Lower lobe of right lung (tissue), 2 donors: ENCODE measurements around the gene TMSB4X. TPM values are rescaled to one million over a fixed set of nuclear protein-coding genes. Genes with fewer than 3 reads are reported as not detected.

Experiments used
- ATAC-seq, 2 donors: fragments of 200-7000 bp; cut with Tn5 transposase; one replicate each; pipeline ENCODE4 v1.9.1; 2020 to 2022; ENCODE audit warnings: mild to moderate bottlenecking in 2 of 2, moderate library complexity in 2 of 2
- DNase-seq: peaks from one replicate; pipeline ENCODE4 v3.0.0-alpha.2; 2020
- H3K27ac ChIP-seq: fragments of 200-600 bp; one replicate; pipeline ENCODE4 v1.8.0; 2022
- H3K27me3 ChIP-seq: fragments of 200-600 bp; one replicate; pipeline ENCODE4 v1.8.0; 2022; ENCODE audit warnings: low read depth
- H3K36me3 ChIP-seq: fragments of 200-600 bp; one replicate; pipeline ENCODE4 v1.8.0; 2022; ENCODE audit warnings: mild to moderate bottlenecking
- H3K4me1 ChIP-seq: fragments of 200-600 bp; one replicate; pipeline ENCODE4 v1.8.0; 2022
- H3K4me3 ChIP-seq: fragments of 200-600 bp; one replicate; pipeline ENCODE4 v1.8.0; 2022; ENCODE audit warnings: mild to moderate bottlenecking
- H3K9me3 ChIP-seq: fragments of 200-600 bp; one replicate; pipeline ENCODE4 v1.8.0; 2022
- intact Hi-C: fragments of 100-400 bp; cut with DNase I; formaldehyde crosslinking; loops from one replicate; pipeline ENCODE4 v1.11.0; 2022
- total RNA-seq: library from RNA; stranded (reverse); fragmentation: NEBNext Ultra II Directional; extraction: Animal tissue kit (Norgen Biotek cat#: 25700); gene quantifications from one replicate; pipeline ENCODE4 v1.2.1, GENCODE V29; 2021
- TF ChIP-seq, protein P1 (sequence below): fragments of 200-600 bp; IDR thresholded peaks from one replicate; pipeline ENCODE4 v1.8.0; 2022; ENCODE audit warnings: antibody characterized with exemption, mild to moderate bottlenecking
- donor health status: DM: no; HTN: yes; CAD: no; lungs with severe emphysema.

The TMSB4X gene
- total RNA-seq, 1 donor from 2014 or later = 4,922 TPM

DNA sequence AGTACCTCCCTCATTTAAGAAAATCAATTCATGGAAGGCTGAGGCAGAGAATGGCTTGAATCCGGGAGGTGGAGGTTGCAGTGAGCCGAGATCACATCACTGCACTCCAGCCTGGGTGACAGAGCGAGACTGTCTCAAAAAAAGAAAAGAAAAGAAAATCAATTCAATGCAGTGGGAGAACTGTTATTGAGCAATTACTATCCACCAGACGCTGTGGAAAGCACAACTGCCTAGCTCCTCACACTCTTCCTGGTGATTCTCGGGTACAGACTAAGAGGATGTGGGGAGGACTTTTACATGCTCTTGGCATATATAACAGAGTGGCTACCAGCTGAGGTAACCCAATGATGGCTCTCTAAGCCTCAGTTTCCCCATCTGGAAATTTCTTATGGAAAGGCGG, 2.7 kb upstream of the TMSB4X start:
- no peaks in the 10 kb centered on the region for H3K9me3 ChIP-seq
- ATAC-seq (no peak), DNase-seq (no peak)
- H3K27ac ChIP-seq = peak overlapping the region; percentile 81
- H3K4me1 ChIP-seq = peaks cover 17% of the 10 kb centered on the region
- TF ChIP-seq, protein P1, sequence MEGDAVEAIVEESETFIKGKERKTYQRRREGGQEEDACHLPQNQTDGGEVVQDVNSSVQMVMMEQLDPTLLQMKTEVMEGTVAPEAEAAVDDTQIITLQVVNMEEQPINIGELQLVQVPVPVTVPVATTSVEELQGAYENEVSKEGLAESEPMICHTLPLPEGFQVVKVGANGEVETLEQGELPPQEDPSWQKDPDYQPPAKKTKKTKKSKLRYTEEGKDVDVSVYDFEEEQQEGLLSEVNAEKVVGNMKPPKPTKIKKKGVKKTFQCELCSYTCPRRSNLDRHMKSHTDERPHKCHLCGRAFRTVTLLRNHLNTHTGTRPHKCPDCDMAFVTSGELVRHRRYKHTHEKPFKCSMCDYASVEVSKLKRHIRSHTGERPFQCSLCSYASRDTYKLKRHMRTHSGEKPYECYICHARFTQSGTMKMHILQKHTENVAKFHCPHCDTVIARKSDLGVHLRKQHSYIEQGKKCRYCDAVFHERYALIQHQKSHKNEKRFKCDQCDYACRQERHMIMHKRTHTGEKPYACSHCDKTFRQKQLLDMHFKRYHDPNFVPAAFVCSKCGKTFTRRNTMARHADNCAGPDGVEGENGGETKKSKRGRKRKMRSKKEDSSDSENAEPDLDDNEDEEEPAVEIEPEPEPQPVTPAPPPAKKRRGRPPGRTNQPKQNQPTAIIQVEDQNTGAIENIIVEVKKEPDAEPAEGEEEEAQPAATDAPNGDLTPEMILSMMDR = no peak
- intact Hi-C loops = no loop called here
- no peaks in the 10 kb centered on the region for H3K27me3 ChIP-seq
- peak overlapping the region; percentile 76 for H3K4me3 ChIP-seq
- H3K36me3 ChIP-seq = peaks cover 3% of the 10 kb centered on the region

DNA sequence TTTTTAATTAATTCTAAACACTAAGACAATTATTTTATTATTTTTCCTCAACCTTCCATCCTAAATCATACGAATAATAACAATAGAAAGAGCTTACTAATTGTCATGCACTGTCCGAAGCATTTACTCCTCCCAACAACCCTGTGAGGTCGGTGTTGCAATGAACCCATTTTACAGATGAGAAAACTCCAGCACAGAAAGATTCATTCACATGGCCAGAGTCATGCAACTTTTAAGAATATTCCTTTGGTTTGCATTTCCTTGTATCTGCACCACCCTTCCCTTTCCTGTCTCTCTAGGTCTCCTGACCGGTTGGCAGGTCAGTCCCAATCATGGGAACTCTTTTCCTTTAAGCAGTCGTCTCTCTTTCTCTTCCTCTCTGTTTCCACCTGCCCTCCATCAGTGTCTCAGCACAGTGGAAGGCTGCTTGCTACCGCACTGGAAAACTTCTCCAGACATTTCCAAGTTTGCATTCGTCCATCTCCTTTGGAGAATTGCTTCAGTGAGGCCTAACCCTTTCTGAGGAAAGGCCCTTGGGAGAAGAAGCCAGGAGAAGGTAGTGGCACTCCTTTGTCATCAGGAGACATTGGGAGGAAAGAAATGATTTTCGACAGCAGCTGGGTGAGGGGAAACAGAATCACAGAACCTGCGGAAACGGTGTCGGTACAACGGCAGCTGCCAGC, 1.9 kb upstream of the TMSB4X start:
- peak overlapping the region; percentile 98 for H3K27ac ChIP-seq
- ATAC-seq (no peak), DNase-seq (no peak)
- H3K4me3 ChIP-seq = peak overlapping the region; percentile 76
- intact Hi-C loops = no loop called here
- no peaks in the 10 kb centered on the region for H3K9me3 ChIP-seq
- TF ChIP-seq, protein P1 = no peak
- H3K36me3 ChIP-seq = peaks cover 6% of the 10 kb centered on the region
- H3K27me3 ChIP-seq = no peaks in the 10 kb centered on the region
- peaks cover 17% of the 10 kb centered on the region for H3K4me1 ChIP-seq

DNA sequence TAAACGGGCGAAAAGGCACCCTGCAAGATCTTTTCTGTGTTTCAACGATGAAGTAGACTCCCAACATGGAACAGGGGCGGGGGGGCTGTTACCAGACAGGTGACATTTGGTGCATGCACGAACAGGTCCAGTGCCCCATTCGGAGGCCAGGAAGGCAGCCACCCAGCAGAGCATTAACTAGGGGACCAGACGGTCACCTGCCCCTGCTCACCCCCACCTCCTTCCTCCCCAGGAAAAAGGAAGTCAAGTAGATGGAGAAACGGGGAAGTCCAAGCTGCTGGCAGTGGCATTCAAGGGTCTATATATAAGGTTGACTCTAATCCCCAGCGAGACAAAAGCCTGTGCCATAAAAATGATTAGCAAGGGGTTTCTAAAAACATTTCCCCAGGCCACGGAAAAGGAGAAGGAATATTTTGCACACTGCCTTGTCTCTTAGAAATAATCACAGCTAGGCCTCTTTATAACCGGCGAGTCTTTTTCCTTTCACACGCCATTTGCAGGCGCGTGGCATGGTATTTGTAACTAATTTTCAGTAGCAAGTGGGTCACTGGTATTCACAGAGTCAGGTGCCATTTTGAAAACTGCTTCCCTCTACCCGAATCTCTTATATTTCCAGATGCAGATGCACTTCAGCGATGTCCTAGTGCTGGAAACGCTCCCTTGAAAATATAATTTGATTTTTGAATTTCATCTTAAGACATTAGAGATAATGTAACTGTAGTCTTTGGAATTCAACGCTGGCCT, 1.2 kb upstream of the TMSB4X start:
- DNase-seq (peak; percentile 58), ATAC-seq (no peak)
- no peaks in the 10 kb centered on the region for H3K27me3 ChIP-seq
- TF ChIP-seq, protein P1 = no peak
- H3K4me3 ChIP-seq = peak overlapping the region; percentile 76
- intact Hi-C loops = no loop called here
- H3K4me1 ChIP-seq = peaks cover 17% of the 10 kb centered on the region
- no peaks in the 10 kb centered on the region for H3K9me3 ChIP-seq
- peaks cover 6% of the 10 kb centered on the region for H3K36me3 ChIP-seq
- peak overlapping the region; percentile 98 for H3K27ac ChIP-seq

DNA sequence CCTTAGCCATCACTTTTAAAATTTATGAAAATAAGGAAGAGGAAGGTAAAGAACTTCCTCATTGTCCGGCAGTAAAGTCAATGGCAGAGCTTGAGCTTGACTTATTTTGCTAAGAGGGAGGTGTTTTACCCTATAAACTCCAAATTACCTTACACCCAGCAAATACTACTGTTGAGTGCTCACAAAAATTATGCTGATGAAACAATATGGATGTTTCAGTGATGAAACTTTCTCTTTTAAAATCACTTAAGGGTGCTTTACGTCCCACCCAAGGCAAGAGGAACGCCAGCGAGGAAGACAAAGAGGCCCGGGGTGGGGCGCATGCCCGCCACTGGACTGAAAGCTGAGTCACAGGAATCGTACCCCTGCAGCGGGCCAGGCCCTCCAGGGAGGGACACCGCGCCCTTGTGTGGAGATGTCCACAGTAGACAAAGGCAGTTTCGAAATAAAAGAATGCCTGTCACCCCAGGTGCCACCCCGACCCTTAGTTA, 560 bp upstream of the TMSB4X start:
- Histone ChIP-seq H3K9me3 (no peaks in the 10 kb centered on the region), H3K4me1 (peaks cover 17% of the 10 kb centered on the region), H3K27me3 (no peaks in the 10 kb centered on the region), H3K4me3 (peak overlapping the region; percentile 76), H3K27ac (peak overlapping the region; percentile 98), H3K36me3 (peaks cover 6% of the 10 kb centered on the region)
- TF ChIP-seq, protein P1 = no peak
- intact Hi-C loops = no loop called here
- peak; percentile 83 for DNase-seq
- peak; percentile 73 to 80 for ATAC-seq

DNA sequence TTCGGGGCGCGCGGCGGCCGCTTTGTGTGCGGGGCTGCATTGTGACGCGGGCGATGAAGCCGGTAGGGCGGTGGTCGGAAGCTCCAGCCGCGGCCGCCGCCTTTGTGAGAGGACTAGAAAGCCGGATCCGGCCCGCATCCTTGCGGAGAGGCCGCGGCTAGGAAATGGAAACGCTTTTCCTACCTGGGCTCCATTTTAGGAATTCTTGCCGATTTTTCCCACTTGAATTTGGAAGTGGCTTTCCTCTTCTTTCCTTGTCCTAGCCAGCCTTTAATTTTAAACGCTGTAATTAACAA, 708 bp downstream of the TMSB4X start:
- Histone ChIP-seq H3K4me1 (peaks cover 12% of the 10 kb centered on the region), H3K27ac (peak overlapping the region; percentile 98), H3K36me3 (peaks cover 6% of the 10 kb centered on the region), H3K9me3 (no peaks in the 10 kb centered on the region), H3K27me3 (no peaks in the 10 kb centered on the region), H3K4me3 (peak overlapping the region; percentile 76)
- intact Hi-C loops = no loop called here
- peak; percentile 58 for DNase-seq
- peak in 1 of 2 donors; percentile 7 for ATAC-seq
- TF ChIP-seq, protein P1 = no peak
